HEK293 (cell line): Measurements from ENCODE around the gene PHRF1.

Experiments
- CTCF ChIA-PET: fragments of 350-600 bp; formaldehyde crosslinking; extraction: SDS; loops from one replicate; lab custom pipeline; 2021; ENCODE audit warnings: antibody characterized with exemption; lab: Yijun Ruan, JAX
- POLR2A ChIA-PET: fragments of 300-600 bp; formaldehyde crosslinking; extraction: SDS; loops from one replicate; lab custom pipeline; 2020; ENCODE audit warnings: antibody characterized with exemption, inconsistent platforms; lab: Yijun Ruan, JAX
- H3K27ac ChIP-seq: fragments of 200-500 bp; sonication (Bioruptor generic); 2 replicates; pipeline ENCODE4 v1.5.1; 2014; ENCODE audit warnings: low read depth, low read length, control low read depth, inconsistent platforms; ENCODE audit errors: extremely low read depth
- H3K36me3 ChIP-seq, 2 experiments: fragments of 200-500 bp in 1 of 2; sonication (Bioruptor generic) in 1 of 2; 1 replicate in 1 of 2; 2 replicates in 1 of 2; pipeline ENCODE4 v1.5.1; 2014 to 2017; ENCODE audit warnings: inconsistent platforms in 2 of 2, low read length in 2 of 2; ENCODE audit not compliant: control insufficient read depth in 2 of 2, insufficient read depth in 1 of 2
- H3K4me1 ChIP-seq: fragments of 200-500 bp; sonication (Bioruptor generic); 2 replicates; pipeline ENCODE4 v1.5.1; 2014; ENCODE audit warnings: mild to moderate bottlenecking, low read length, inconsistent platforms; ENCODE audit not compliant: control insufficient read depth, insufficient read depth
- H3K4me3 ChIP-seq: 2 replicates; pipeline ENCODE4 v1.5.1; 2011; ENCODE audit warnings: low read depth, mild to moderate bottlenecking, control low read depth, low read length, moderate library complexity
- H3K9me3 ChIP-seq: fragments of 200-500 bp; sonication (Bioruptor generic); 2 replicates; pipeline ENCODE4 v1.5.1; 2014; ENCODE audit warnings: low read depth, low read length, inconsistent platforms; ENCODE audit not compliant: control insufficient read depth, insufficient read depth
- GLIS1 ChIP-seq: fragments of 450-650 bp; formaldehyde crosslinking; IDR thresholded peaks from 2 replicates; pipeline ENCODE4 v1.5.1; 2016; ENCODE audit warnings: missing biosample characterization, missing genetic modification characterization
- KLF16 ChIP-seq: fragments of 450-650 bp; formaldehyde crosslinking; IDR thresholded peaks from 2 replicates; pipeline ENCODE4 v1.5.1; 2017; ENCODE audit warnings: missing biosample characterization, missing genetic modification characterization
- KLF8 ChIP-seq: fragments of 450-650 bp; formaldehyde crosslinking; IDR thresholded peaks from 2 replicates; pipeline ENCODE4 v1.5.1; 2016; ENCODE audit warnings: missing biosample characterization, missing genetic modification characterization
- MYNN ChIP-seq: fragments of 450-650 bp; formaldehyde crosslinking; IDR thresholded peaks from 2 replicates; pipeline ENCODE4 v1.5.1; 2016; ENCODE audit warnings: missing biosample characterization, missing genetic modification characterization, borderline replicate concordance
- PBX3 ChIP-seq: sonication (generic); formaldehyde crosslinking; IDR thresholded peaks from 2 replicates; pipeline ENCODE4 v1.8.1; 2022; ENCODE audit warnings: mild to moderate bottlenecking, moderate library complexity, missing genetic modification reagents
- ZNF148 ChIP-seq: fragments of 450-650 bp; formaldehyde crosslinking; IDR thresholded peaks from 2 replicates; pipeline ENCODE4 v1.5.0; 2017; ENCODE audit warnings: missing biosample characterization, missing genetic modification characterization, borderline replicate concordance
- ZNF155 ChIP-seq: fragments of 450-650 bp; formaldehyde crosslinking; IDR thresholded peaks from 2 replicates; pipeline ENCODE4 v1.5.1; 2016; ENCODE audit warnings: missing biosample characterization, missing genetic modification characterization
- ZNF169 ChIP-seq: fragments of 450-650 bp; formaldehyde crosslinking; IDR thresholded peaks from 2 replicates; pipeline ENCODE4 v1.5.1; 2016; ENCODE audit warnings: missing biosample characterization, missing genetic modification characterization
- ZNF423 ChIP-seq: fragments of 450-650 bp; formaldehyde crosslinking; IDR thresholded peaks from 2 replicates; pipeline ENCODE4 v1.5.1; 2016; ENCODE audit warnings: missing biosample characterization, missing genetic modification characterization
- ZNF555 ChIP-seq: fragments of 450-650 bp; formaldehyde crosslinking; conservative IDR thresholded peaks from 2 replicates; pipeline ENCODE4 v1.5.1; 2017; ENCODE audit warnings: missing biosample characterization, mild to moderate bottlenecking, missing genetic modification characterization, inconsistent platforms
- ZNF571 ChIP-seq: fragments of 450-650 bp; formaldehyde crosslinking; IDR thresholded peaks from 2 replicates; pipeline ENCODE4 v1.5.0; 2017; ENCODE audit warnings: missing biosample characterization, missing genetic modification characterization
- ZNF600 ChIP-seq: fragments of 450-650 bp; formaldehyde crosslinking; IDR thresholded peaks from 2 replicates; pipeline ENCODE4 v1.5.1; 2016; ENCODE audit warnings: missing biosample characterization, missing genetic modification characterization
- ZNF629 ChIP-seq: fragments of 450-650 bp; formaldehyde crosslinking; IDR thresholded peaks from 2 replicates; pipeline ENCODE4 v1.5.1; 2017; ENCODE audit warnings: missing biosample characterization, missing genetic modification characterization
- ZNF843 ChIP-seq: fragments of 450-650 bp; formaldehyde crosslinking; IDR thresholded peaks from 2 replicates; pipeline ENCODE4 v1.5.1; 2016; ENCODE audit warnings: missing biosample characterization, missing genetic modification characterization
- ZSCAN4 ChIP-seq: fragments of 450-650 bp; formaldehyde crosslinking; IDR thresholded peaks from 2 replicates; pipeline ENCODE4 v1.5.1; 2017; ENCODE audit warnings: missing biosample characterization, missing genetic modification characterization
- TF ChIP-seq, protein P1 (sequence below): fragments of 450-650 bp; formaldehyde crosslinking; IDR thresholded peaks from 2 replicates; pipeline ENCODE4 v1.5.1; 2016; ENCODE audit warnings: missing biosample characterization, missing genetic modification characterization

The PHRF1 gene

DNA sequence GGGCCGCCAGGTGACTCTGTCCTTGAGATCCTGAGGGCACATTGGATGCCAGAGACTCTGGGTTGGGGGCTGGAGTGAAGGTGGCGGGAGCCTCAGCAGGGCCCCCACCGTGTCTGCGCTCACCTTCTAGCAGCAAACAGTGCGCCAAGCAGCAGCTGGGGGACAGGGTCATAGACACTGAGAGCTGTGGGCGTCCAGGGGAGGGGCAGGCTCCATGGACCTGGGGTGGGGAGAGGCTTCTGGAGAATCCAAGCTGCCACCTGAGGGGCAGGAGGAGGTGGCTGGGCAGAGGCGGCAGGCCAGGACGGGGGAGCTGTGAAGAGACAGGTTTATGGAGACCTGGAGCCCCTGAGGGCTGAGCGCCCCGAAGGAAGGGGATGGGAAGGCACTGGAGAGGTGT, 8.0 kb downstream of the PHRF1 start:
- TF ChIP-seq GLIS1 (tag by site-specific recombination): no peak
- TF ChIP-seq ZNF571: no peak
- TF ChIP-seq ZNF169 (tag by site-specific recombination): no peak
- TF ChIP-seq ZNF148 (tag by site-specific recombination): no peak
- no peak for TF ChIP-seq ZNF843 (tag by site-specific recombination)
- no peak for TF ChIP-seq ZSCAN4 (tag by site-specific recombination)
- TF ChIP-seq ZNF423 (tag by site-specific recombination): no peak
- no peak for TF ChIP-seq KLF8
- TF ChIP-seq MYNN (tag by site-specific recombination): no peak
- TF ChIP-seq ZNF155 (tag by site-specific recombination): no peak
- ChIA-PET CTCF (no interaction called here), POLR2A (no interaction called here)
- Histone ChIP-seq H3K27ac (no peak overlapping the region), H3K4me1 (no peaks in the 10 kb centered on the region), H3K9me3 (no peaks in the 10 kb centered on the region), H3K4me3 (no peak overlapping the region), H3K36me3 (peaks cover 12 to 84% of the 10 kb centered on the region in 2 experiments; a peak in 2 of 3 replicates)

DNA sequence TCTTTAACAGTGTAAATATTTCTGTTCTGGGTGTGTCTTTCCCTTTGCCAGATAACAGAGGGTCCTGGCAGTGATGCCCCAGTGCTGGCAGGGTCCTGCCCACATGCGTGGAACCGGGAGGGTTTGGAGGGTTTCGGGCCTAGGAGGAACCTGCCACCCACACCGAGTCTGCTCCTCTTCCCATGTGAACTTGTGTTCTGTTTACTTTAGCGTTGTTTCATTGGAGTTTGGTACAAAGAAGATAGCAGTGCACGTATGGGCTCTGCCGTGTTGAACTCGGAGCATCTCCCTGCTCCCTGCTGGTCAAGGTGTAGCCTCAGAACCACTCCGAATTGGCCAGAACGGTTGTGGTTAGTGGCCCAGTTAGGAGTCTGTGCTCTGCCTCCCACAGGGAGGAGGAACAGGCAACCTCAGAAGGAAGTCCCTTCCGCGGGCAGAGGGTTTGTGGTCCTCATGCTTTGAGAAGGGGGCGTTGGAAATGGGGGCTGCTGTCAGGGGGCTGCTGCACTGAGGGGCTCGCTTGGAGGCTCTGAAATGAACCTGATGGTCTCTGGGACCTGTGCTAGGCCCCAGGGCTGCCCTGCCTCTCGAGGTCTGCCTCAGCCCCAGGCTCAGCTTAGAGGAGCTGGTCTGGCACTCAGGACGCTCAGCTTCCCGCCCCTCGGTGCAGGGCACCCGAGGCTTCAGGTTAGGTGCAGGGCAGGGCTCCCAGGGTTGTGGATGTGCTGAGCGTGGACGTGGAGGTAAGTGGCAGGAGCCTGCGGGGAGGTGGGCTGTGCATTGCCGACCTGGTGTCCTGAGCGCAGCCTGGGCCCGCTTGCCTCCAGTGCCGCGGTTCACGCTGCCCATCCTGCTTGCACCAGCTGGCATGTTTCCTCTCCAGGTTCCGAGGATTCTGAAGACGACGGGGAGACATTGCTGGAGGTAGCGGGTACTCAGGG, 10.4 kb downstream of the PHRF1 start:
- Histone ChIP-seq H3K9me3 (no peaks in the 10 kb centered on the region), H3K36me3 (peaks cover 14 to 91% of the 10 kb centered on the region in 2 experiments; a peak in 2 of 3 replicates), H3K4me1 (no peaks in the 10 kb centered on the region), H3K4me3 (no peak overlapping the region), H3K27ac (no peak overlapping the region)
- POLR2A ChIA-PET: no interaction called here
- CTCF ChIA-PET: no interaction called here
- TF ChIP-seq ZNF600 (0 out of 2 replicates have a peak, but pooled peaks have one; percentile 23), KLF16 (tag by site-specific recombination) (no peak)

DNA sequence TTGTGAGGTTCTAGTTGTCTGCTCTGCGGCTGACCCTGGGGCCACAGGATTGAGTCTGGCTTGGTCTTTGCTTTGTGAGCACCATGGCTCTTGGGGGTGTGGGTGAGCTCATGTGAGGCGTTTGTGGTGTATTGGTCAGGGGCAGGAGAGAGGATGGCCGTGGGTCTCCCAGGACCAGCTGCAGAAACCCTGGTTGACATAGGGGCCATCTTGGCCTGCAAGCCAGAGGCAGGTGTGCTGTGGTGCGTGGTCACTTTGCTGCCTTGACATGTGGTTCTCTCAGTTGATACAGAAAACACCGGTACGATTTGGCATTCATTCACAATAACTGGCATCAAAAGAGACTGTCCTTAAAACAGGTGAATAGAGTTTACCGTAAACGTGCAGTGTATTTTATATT, 11.3 kb downstream of the PHRF1 start:
- no peaks in the 10 kb centered on the region for H3K9me3 ChIP-seq
- no peaks in the 10 kb centered on the region for H3K4me1 ChIP-seq
- peaks cover 18 to 90% of the 10 kb centered on the region in 2 experiments; a peak in 2 of 3 replicates for H3K36me3 ChIP-seq
- no peak overlapping the region for H3K27ac ChIP-seq
- CTCF ChIA-PET: interaction anchor here (0.7 kb wide), 2 partner anchors 11 to 52 kb away, joined by 3 to 4 read pairs; no protein-coding TSS in a partner anchor
- no peak for TF ChIP-seq ZNF555 (tag by site-specific recombination)
- POLR2A ChIA-PET: interaction anchor here (2.5 kb wide), 1 partner anchor 12 kb away, joined by 10 read pairs; the partner anchor contains the start of gene PHRF1
- no peak overlapping the region for H3K4me3 ChIP-seq

GRCh38 chr11:587978-588380, 11.7 kb downstream of the PHRF1 start:
- peak; percentile 81 for TF ChIP-seq ZNF600
- TF ChIP-seq, protein P1, sequence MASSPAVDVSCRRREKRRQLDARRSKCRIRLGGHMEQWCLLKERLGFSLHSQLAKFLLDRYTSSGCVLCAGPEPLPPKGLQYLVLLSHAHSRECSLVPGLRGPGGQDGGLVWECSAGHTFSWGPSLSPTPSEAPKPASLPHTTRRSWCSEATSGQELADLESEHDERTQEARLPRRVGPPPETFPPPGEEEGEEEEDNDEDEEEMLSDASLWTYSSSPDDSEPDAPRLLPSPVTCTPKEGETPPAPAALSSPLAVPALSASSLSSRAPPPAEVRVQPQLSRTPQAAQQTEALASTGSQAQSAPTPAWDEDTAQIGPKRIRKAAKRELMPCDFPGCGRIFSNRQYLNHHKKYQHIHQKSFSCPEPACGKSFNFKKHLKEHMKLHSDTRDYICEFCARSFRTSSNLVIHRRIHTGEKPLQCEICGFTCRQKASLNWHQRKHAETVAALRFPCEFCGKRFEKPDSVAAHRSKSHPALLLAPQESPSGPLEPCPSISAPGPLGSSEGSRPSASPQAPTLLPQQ (tag by site-specific recombination): 0 out of 2 replicates have a peak, but pooled peaks have one; percentile 32
- TF ChIP-seq ZNF629 (tag by site-specific recombination): peak; percentile 43
- no peak for TF ChIP-seq PBX3
- Histone ChIP-seq H3K4me1 (no peaks in the 10 kb centered on the region), H3K9me3 (no peaks in the 10 kb centered on the region), H3K4me3 (no peak overlapping the region), H3K27ac (no peak overlapping the region), H3K36me3 (peaks cover 18 to 91% of the 10 kb centered on the region in 2 experiments; a peak in 2 of 3 replicates)
- ChIA-PET CTCF (interaction anchor here (0.7 kb wide), 2 partner anchors 11 to 52 kb away, joined by 3 to 4 read pairs; no protein-coding TSS in a partner anchor), POLR2A (interaction anchor here (2.5 kb wide), 1 partner anchor 12 kb away, joined by 10 read pairs; the partner anchor contains the start of gene PHRF1)
